GM12878 (cell line): ENCODE results near the gene KHNYN. TPM values are rescaled to one million over a fixed set of nuclear protein-coding genes. Genes with fewer than 3 reads are reported as not detected.

Experiments
- ATAC-seq: fragments of 200-7000 bp; cut with Tn5 transposase; 3 replicates; pipeline ENCODE4 v1.9.1; 2020; ENCODE audit warnings: mild to moderate bottlenecking, moderate library complexity
- BruUV-seq: library from RNA; stranded (reverse); fragments of 400-500 nt; replicated peaks from 2 replicates; lab custom pipeline; 2021; lab: Mats Ljungman, UMichigan
- CTCF ChIA-PET: fragments of 300-600 bp; sonication (Branson Sonifier 250); formaldehyde crosslinking; extraction: SDS; loops from one replicate; lab custom pipeline; 2021; ENCODE audit warnings: inconsistent platforms; lab: Yijun Ruan, JAX
- POLR2A ChIA-PET: fragments of 350-600 bp; formaldehyde crosslinking; extraction: SDS; loops from one replicate; lab custom pipeline; 2021; ENCODE audit warnings: inconsistent platforms; lab: Charles Lee
- RAD21 ChIA-PET: fragments of 300-600 bp; sonication (Branson Sonifier 250); formaldehyde crosslinking; loops from one replicate; lab custom pipeline; 2023; ENCODE audit warnings: antibody characterized with exemption; ENCODE audit not compliant: unreplicated experiment; lab: Charles Lee
- SMC1A ChIA-PET: fragments of 300-600 bp; sonication (Branson Sonifier 250); formaldehyde crosslinking; loops from one replicate; lab custom pipeline; 2023; ENCODE audit not compliant: unreplicated experiment, uncharacterized antibody; lab: Charles Lee
- DNase-seq: peaks from one replicate; pipeline ENCODE4 v3.0.0-alpha.2; 2011; ENCODE audit warnings: low read depth, low spot score
- FAIRE-seq: peaks from 3 replicates; lab custom pipeline; 2011; peaks lifted over from hg19 to GRCh38; lab: Jason Lieb, UNC
- H2AFZ ChIP-seq: 2 replicates; pipeline ENCODE4 v1.6.0; 2011; ENCODE audit warnings: low read depth, low read length, control low read depth; ENCODE audit not compliant: control insufficient read depth
- H3K27ac ChIP-seq: 2 replicates; pipeline ENCODE4 v1.5.1; 2011; ENCODE audit warnings: control low read depth; ENCODE audit not compliant: control insufficient read depth, insufficient read depth
- H3K27me3 ChIP-seq, 2 experiments: replicated peaks in 1 of 2; 2 replicates each; pipeline versions ENCODE4 v1.6.0 to v1.6.1; 2011; ENCODE audit warnings: low read length in 1 of 2; ENCODE audit not compliant: control insufficient read depth in 2 of 2, insufficient read depth in 2 of 2
- H3K36me3 ChIP-seq, 2 experiments: 2 replicates each; pipeline ENCODE4 v1.5.1; 2011; ENCODE audit warnings: low read length in 1 of 2; ENCODE audit not compliant: control insufficient read depth in 2 of 2, insufficient read depth in 2 of 2
- H3K4me1 ChIP-seq: 2 replicates; pipeline ENCODE4 v1.6.1; 2011; ENCODE audit warnings: mild to moderate bottlenecking, low read length, moderate library complexity, mixed read lengths; ENCODE audit not compliant: control insufficient read depth, insufficient read depth
- H3K4me2 ChIP-seq: 2 replicates; pipeline ENCODE4 v1.6.0; 2011; ENCODE audit warnings: control low read depth; ENCODE audit not compliant: control insufficient read depth, insufficient read depth
- H3K4me3 ChIP-seq: fragments of 200-600 bp; sonication (generic); 2 replicates; pipeline ENCODE4 v1.5.1; 2016
- H3K79me2 ChIP-seq: 2 replicates; pipeline ENCODE4 v1.6.0; 2011; ENCODE audit warnings: low read length; ENCODE audit not compliant: control insufficient read depth, insufficient read depth
- H3K9ac ChIP-seq: 2 replicates; pipeline ENCODE4 v1.8.0; 2011; ENCODE audit warnings: low read length, control low read depth, mixed read lengths; ENCODE audit not compliant: control insufficient read depth, insufficient read depth
- H3K9me3 ChIP-seq: replicated peaks from 3 replicates; pipeline ENCODE4 v1.5.1; 2011; ENCODE audit warnings: mild to moderate bottlenecking, low read length; ENCODE audit not compliant: control insufficient read depth, insufficient read depth
- H4K20me1 ChIP-seq: 2 replicates; pipeline ENCODE4 v1.6.0; 2011; ENCODE audit not compliant: control insufficient read depth, insufficient read depth
- ASH2L ChIP-seq: fragments of 300-600, 200-600 bp; sonication (generic); IDR thresholded peaks from 2 replicates; pipeline ENCODE4 v1.6.1; 2017; ENCODE audit warnings: low read depth, mild to moderate bottlenecking, borderline replicate concordance
- GATAD2B ChIP-seq: fragments of 450-650 bp; conservative IDR thresholded peaks from 2 replicates; pipeline ENCODE4 v1.6.1; 2017; ENCODE audit warnings: low read depth, mild to moderate bottlenecking, moderate library complexity
- KDM1A ChIP-seq: fragments of 200-600 bp; sonication (generic); IDR thresholded peaks from 2 replicates; pipeline ENCODE4 v1.6.1; 2016; ENCODE audit warnings: borderline replicate concordance
- KLF5 ChIP-seq: fragments of 450-650 bp; IDR thresholded peaks from 2 replicates; pipeline ENCODE4 v1.6.1; 2014; ENCODE audit warnings: mild to moderate bottlenecking; ENCODE audit not compliant: partially characterized antibody
- MTA2 ChIP-seq: fragments of 450-650 bp; IDR thresholded peaks from 2 replicates; pipeline ENCODE4 v1.6.1; 2016; ENCODE audit warnings: low read depth, mild to moderate bottlenecking, moderate library complexity
- NBN ChIP-seq: fragments of 450-650 bp; IDR thresholded peaks from 2 replicates; pipeline ENCODE4 v1.6.1; 2016
- NR2C2 ChIP-seq: IDR thresholded peaks from 2 replicates; pipeline ENCODE4 v1.6.1; 2011; ENCODE audit warnings: borderline replicate concordance, low read depth; ENCODE audit not compliant: control insufficient read depth, insufficient read length
- SMC3 ChIP-seq: IDR thresholded peaks from 2 replicates; pipeline ENCODE4 v1.6.1; 2011; ENCODE audit warnings: low read length, improper control_type of control experiment, borderline replicate concordance
- STAT1 ChIP-seq: fragments of 450-650 bp; conservative IDR thresholded peaks from 2 replicates; pipeline ENCODE4 v1.6.1; 2014; ENCODE audit warnings: antibody characterized with exemption, mild to moderate bottlenecking
- WGBS: methylation state at CpG from one replicate; pipeline ENCODE4 v1.1.6; 2016; ENCODE audit warnings: low lambda C conversion rate; ENCODE audit not compliant: insufficient replicate concordance, insufficient coverage; ENCODE audit errors: missing lambda C conversion rate; 5-methylcytosine and 5-hydroxymethylcytosine counted together
- in situ Hi-C: fragments of 300-500 bp; cut with MboI; formaldehyde crosslinking; loops from 9 replicates; pipeline ENCODE4 v1.14.3; 2018; ENCODE audit warnings: mixed read lengths
- intact Hi-C: fragments of 100-400 bp; cut with micrococcal nuclease; formaldehyde crosslinking; loops from one replicate; pipeline ENCODE4 v1.14.2; 2022; ENCODE audit not compliant: unreplicated experiment
- polyA plus RNA-seq, 11 experiments: library from polyadenylated mRNA; depleted of rRNA in 4 of 11; unstranded in 6 of 11; stranded (reverse) in 5 of 11; fragments of >200 nt; fragmentation: Nextera tagmentation in 4 of 11; fragmentation: Illumina TruSeq in 1 of 11; extraction: Ambion mirVana in 4 of 11; extraction: Trizol in 1 of 11; gene quantifications; 1 replicate in 1 of 11; 2 replicates in 10 of 11; pipeline versions ENCODE4 v1.2.1 to v1.2.3, GENCODE V29; 2011 to 2016; ENCODE audit warnings: inconsistent platforms in 2 of 11, missing spikeins in 2 of 11, low read depth in 1 of 11
- total RNA-seq, 4 experiments: library from RNA; depleted of rRNA in 3 of 4; stranded (reverse); fragments of >200 nt in 3 of 4; fragmentation: Illumina TruSeq in 1 of 4; extraction: Trizol in 1 of 4; gene quantifications; 2 replicates each; pipeline versions ENCODE4 v1.2.1 to v1.2.3, GENCODE V29; 2013 to 2021
- TF ChIP-seq, protein P1 (sequence below): fragments of 450-650 bp; IDR thresholded peaks from 2 replicates; pipeline ENCODE4 v1.6.1; 2016; ENCODE audit warnings: mild to moderate bottlenecking
- TF ChIP-seq, protein P2 (sequence below): IDR thresholded peaks from 2 replicates; pipeline ENCODE4 v1.6.1; 2012; ENCODE audit warnings: low read length, inconsistent platforms
- TF ChIP-seq, protein P3 (sequence below): fragments of 450-650 bp; IDR thresholded peaks from 2 replicates; pipeline ENCODE4 v1.6.1; 2018; ENCODE audit warnings: borderline replicate concordance, mild to moderate bottlenecking; ENCODE audit not compliant: partially characterized antibody
- TF ChIP-seq, protein P4 (sequence below): fragments of 450-650 bp; IDR thresholded peaks from 2 replicates; pipeline ENCODE4 v1.6.1; 2017; ENCODE audit warnings: antibody characterized with exemption, mild to moderate bottlenecking, moderate library complexity

KHNYN gene
- total and polyA plus RNA-seq, 10 of the 15 experiments (the other 5 are each of a cell fraction or from before 2014, with no cell fraction given), result 1.4 to 34.7 (median 21.5) TPM

DNA sequence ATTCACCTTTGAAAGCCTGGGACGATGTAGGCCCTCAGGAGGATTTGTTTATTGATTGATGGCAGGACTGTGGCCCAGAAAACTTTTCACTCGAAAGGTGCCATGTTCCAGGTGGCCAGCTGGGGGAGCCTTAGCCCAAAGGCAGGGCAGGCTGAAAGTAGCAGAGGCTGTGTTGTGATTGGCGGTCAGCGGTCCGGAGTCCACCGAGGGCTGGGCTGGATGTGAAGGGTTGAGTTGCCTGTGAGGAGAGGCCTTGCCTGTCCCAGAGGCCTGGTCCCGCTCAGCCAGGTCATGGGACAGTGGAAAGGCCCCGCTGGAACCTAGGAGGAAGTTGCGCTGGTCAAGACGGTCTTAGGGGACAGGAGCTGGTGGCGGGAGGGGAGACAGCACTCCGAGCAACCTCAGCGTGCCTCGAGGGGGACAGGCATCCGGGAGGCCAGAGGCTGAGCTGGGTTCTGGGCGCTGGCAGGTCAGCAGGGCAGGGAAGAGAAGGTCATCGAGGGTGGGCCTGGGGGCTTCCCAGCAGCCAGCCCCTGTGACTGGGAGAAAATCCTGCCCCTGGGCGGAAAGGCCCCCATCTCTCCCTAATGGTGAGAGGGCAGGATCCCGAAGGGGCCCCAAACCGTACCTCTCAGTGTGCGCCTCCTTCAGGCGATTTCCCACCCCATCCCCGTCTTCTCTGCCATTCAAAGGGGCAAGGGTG is 52.0 kb downstream of the KHNYN start:
- WGBS, result 32% methylated on average over 23 of the region's 23 CpGs
- ChIA-PET SMC1A (interaction anchor here (0.6 to 1.1 kb wide), 3 partner anchors 343 to 553 kb away, joined by 3 to 4 read pairs (median 3); no protein-coding TSS in a partner anchor), RAD21 (interaction anchor here (1.0 kb wide), 1 partner anchor 223 kb away, joined by 3 read pairs; no protein-coding TSS in a partner anchor), CTCF (interaction anchor here (0.6 to 1.7 kb wide), 21 partner anchors 9 to 917 kb away, joined by 3 to 11 read pairs (median 4); partner anchors contain the start of gene TINF2), POLR2A (no interaction called here)
- peak; percentile 17 for DNase-seq
- no peaks in the 10 kb centered on the region for H3K36me3 ChIP-seq
- H3K27ac ChIP-seq, result no peak overlapping the region
- no peaks in the 10 kb centered on the region for H4K20me1 ChIP-seq
- no peaks in the 10 kb centered on the region for H3K79me2 ChIP-seq
- in situ Hi-C loops, result no loop called here
- H3K4me3 ChIP-seq, result no peak overlapping the region
- H2AFZ ChIP-seq, result peak overlapping the region; percentile 70
- BruUV-seq, result no TSS peak
- H3K9ac ChIP-seq, result no peak overlapping the region
- no peaks in the 10 kb centered on the region; the same call in 2 of the 3 replicates for H3K9me3 ChIP-seq
- ATAC-seq, result peak; percentile 99
- intact Hi-C loops, result loop anchor here (2.0 to 10.0 kb wide), 2 partner anchors 123 to 197 kb away; partner anchors contain the start of gene GZMH
- no peaks in the 10 kb centered on the region for H3K27me3 ChIP-seq
- peak; percentile 57 for FAIRE-seq
- H3K4me2 ChIP-seq, result peak overlapping the region; percentile 31
- peaks cover 13% of the 10 kb centered on the region for H3K4me1 ChIP-seq
- TF ChIP-seq, protein P1, sequence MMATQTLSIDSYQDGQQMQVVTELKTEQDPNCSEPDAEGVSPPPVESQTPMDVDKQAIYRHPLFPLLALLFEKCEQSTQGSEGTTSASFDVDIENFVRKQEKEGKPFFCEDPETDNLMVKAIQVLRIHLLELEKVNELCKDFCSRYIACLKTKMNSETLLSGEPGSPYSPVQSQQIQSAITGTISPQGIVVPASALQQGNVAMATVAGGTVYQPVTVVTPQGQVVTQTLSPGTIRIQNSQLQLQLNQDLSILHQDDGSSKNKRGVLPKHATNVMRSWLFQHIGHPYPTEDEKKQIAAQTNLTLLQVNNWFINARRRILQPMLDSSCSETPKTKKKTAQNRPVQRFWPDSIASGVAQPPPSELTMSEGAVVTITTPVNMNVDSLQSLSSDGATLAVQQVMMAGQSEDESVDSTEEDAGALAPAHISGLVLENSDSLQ, result peak; percentile 83
- TF ChIP-seq STAT1, result no peak
- no peak for TF ChIP-seq ASH2L
- TF ChIP-seq, protein P2, sequence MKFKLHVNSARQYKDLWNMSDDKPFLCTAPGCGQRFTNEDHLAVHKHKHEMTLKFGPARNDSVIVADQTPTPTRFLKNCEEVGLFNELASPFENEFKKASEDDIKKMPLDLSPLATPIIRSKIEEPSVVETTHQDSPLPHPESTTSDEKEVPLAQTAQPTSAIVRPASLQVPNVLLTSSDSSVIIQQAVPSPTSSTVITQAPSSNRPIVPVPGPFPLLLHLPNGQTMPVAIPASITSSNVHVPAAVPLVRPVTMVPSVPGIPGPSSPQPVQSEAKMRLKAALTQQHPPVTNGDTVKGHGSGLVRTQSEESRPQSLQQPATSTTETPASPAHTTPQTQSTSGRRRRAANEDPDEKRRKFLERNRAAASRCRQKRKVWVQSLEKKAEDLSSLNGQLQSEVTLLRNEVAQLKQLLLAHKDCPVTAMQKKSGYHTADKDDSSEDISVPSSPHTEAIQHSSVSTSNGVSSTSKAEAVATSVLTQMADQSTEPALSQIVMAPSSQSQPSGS, result no peak
- TF ChIP-seq NBN, result 0 out of 2 replicates have a peak, but pooled peaks have one; percentile 38
- TF ChIP-seq, protein P3, sequence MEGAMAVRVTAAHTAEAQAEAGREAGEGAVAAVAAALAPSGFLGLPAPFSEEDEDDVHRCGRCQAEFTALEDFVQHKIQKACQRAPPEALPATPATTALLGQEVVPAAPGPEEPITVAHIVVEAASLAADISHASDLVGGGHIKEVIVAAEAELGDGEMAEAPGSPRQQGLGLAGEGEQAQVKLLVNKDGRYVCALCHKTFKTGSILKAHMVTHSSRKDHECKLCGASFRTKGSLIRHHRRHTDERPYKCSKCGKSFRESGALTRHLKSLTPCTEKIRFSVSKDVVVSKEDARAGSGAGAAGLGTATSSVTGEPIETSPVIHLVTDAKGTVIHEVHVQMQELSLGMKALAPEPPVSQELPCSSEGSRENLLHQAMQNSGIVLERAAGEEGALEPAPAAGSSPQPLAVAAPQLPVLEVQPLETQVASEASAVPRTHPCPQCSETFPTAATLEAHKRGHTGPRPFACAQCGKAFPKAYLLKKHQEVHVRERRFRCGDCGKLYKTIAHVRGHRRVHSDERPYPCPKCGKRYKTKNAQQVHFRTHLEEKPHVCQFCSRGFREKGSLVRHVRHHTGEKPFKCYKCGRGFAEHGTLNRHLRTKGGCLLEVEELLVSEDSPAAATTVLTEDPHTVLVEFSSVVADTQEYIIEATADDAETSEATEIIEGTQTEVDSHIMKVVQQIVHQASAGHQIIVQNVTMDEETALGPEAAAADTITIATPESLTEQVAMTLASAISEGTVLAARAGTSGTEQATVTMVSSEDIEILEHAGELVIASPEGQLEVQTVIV, result no peak
- no peak for TF ChIP-seq NR2C2
- TF ChIP-seq GATAD2B, result no peak
- TF ChIP-seq MTA2, result no peak
- TF ChIP-seq KLF5, result peak; percentile 34
- peak; percentile 48; the same call in 1 of the 2 replicates for TF ChIP-seq SMC3
- TF ChIP-seq, protein P4, sequence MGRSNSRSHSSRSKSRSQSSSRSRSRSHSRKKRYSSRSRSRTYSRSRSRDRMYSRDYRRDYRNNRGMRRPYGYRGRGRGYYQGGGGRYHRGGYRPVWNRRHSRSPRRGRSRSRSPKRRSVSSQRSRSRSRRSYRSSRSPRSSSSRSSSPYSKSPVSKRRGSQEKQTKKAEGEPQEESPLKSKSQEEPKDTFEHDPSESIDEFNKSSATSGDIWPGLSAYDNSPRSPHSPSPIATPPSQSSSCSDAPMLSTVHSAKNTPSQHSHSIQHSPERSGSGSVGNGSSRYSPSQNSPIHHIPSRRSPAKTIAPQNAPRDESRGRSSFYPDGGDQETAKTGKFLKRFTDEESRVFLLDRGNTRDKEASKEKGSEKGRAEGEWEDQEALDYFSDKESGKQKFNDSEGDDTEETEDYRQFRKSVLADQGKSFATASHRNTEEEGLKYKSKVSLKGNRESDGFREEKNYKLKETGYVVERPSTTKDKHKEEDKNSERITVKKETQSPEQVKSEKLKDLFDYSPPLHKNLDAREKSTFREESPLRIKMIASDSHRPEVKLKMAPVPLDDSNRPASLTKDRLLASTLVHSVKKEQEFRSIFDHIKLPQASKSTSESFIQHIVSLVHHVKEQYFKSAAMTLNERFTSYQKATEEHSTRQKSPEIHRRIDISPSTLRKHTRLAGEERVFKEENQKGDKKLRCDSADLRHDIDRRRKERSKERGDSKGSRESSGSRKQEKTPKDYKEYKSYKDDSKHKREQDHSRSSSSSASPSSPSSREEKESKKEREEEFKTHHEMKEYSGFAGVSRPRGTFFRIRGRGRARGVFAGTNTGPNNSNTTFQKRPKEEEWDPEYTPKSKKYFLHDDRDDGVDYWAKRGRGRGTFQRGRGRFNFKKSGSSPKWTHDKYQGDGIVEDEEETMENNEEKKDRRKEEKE, result no peak
- TF ChIP-seq KDM1A, result no peak
